SW 1271 (cell line): ENCODE results near the gene KTN1.

Source experiments
- DNase-seq, 2 experiments: peaks; one replicate each; lab custom pipeline; 2025; lab: John Stamatoyannopoulos, UW

KTN1 gene

GRCh38 chr14:55667801-55668200, 87.8 kb downstream of the KTN1 start:
- DNase-seq, result no peak

- no peak for DNase-seq
Observed at GRCh38 chr14:55671641-55672040, 91.6 kb downstream of the KTN1 start.

GRCh38 chr14:55673048-55673447, 93.0 kb downstream of the KTN1 start:
- no peak for DNase-seq

- no peak for DNase-seq
Observed at GRCh38 chr14:55681096-55681495, 101.1 kb downstream of the KTN1 start.

GRCh38 chr14:55684956-55685584, 105.1 kb downstream of the KTN1 start:
- DNase-seq, result no peak

- DNase-seq, result no peak
Observed at GRCh38 chr14:55686713-55687112, 106.7 kb downstream of the KTN1 start.

GRCh38 chr14:55688566-55688965, 108.6 kb downstream of the KTN1 start:
- DNase-seq, result no peak

GRCh38 chr14:55689981-55690871, 110.2 kb downstream of the KTN1 start:
- DNase-seq, result no peak

- DNase-seq, result no peak
Observed at GRCh38 chr14:55691659-55692058, 111.7 kb downstream of the KTN1 start.

- DNase-seq, result no peak
Observed at GRCh38 chr14:55693904-55694303, 113.9 kb downstream of the KTN1 start.

GRCh38 chr14:55697414-55697861, 117.4 kb downstream of the KTN1 start:
- DNase-seq, result no peak

GRCh38 chr14:55698051-55698450, 118.0 kb downstream of the KTN1 start:
- DNase-seq, result no peak

- no peak for DNase-seq
Observed at GRCh38 chr14:55699131-55700057, 119.4 kb downstream of the KTN1 start.

- no peak for DNase-seq
Observed at GRCh38 chr14:55701638-55702037, 121.6 kb downstream of the KTN1 start.

GRCh38 chr14:55702511-55702910, 122.5 kb downstream of the KTN1 start:
- DNase-seq, result no peak

GRCh38 chr14:55704654-55705053, 124.6 kb downstream of the KTN1 start:
- no peak for DNase-seq

GRCh38 chr14:55705651-55706364, 125.8 kb downstream of the KTN1 start:
- no peak for DNase-seq

- DNase-seq, result no peak
Observed at GRCh38 chr14:55706365-55706684, 126.3 kb downstream of the KTN1 start.

- no peak for DNase-seq
Observed at GRCh38 chr14:55706893-55707292, 126.9 kb downstream of the KTN1 start.

- peak in 1 of 2 experiments; percentile 20 for DNase-seq
Observed at GRCh38 chr14:55707365-55707804, 127.4 kb downstream of the KTN1 start.

GRCh38 chr14:55710506-55711041, 130.6 kb downstream of the KTN1 start:
- no peak for DNase-seq
